Body of pancreas (tissue), 4 donors: ENCODE results near the gene PDE10A.

Experiments used
- CTCF ChIP-seq, 7 experiments: fragments of 450-650 bp in 4 of 7; fragments of 200-600 bp in 3 of 7; sonication (generic) in 3 of 7; IDR thresholded peaks; one replicate each; pipeline ENCODE4 v1.5.1; 2016 to 2019; ENCODE audit warnings: antibody characterized with exemption in 7 of 7
- POLR2A ChIP-seq, 3 donors: fragments of 450-650 bp; IDR thresholded peaks; one replicate each; pipeline ENCODE4 v1.6.1; 2016; ENCODE audit warnings: antibody characterized with exemption in 3 of 3, mild to moderate bottlenecking in 2 of 3

- TF ChIP-seq CTCF (IDR thresholded peaks at IDR 0.05) (no peak), POLR2A (IDR thresholded peaks at IDR 0.05) (no peak)
Measured at GRCh38 chr6:165647041-165647440, 16.0 kb downstream of the PDE10A start.
